KMS-11 (cell line): Measurements from ENCODE around the gene NXPE3.
A peak's percentile ranks its signal among the peaks of the same experiment; 100 is the strongest.

Source experiments
- H2AFZ ChIP-seq: fragments of 200-600 bp; sonication (generic); 2 replicates; pipeline ENCODE4 v1.6.1; 2016; ENCODE audit warnings: antibody characterized with exemption, mixed run types, low read depth
- H3K27ac ChIP-seq: fragments of 200-600 bp; sonication (generic); 2 replicates; pipeline ENCODE4 v1.6.1; 2016; ENCODE audit warnings: mild to moderate bottlenecking, mixed run types
- H3K27me3 ChIP-seq: fragments of 200-600 bp; sonication (generic); 2 replicates; pipeline ENCODE4 v1.6.1; 2017; ENCODE audit warnings: mild to moderate bottlenecking, low read depth, mixed run types, moderate library complexity; ENCODE audit not compliant: insufficient read depth
- H3K36me3 ChIP-seq: fragments of 200-600 bp; sonication (generic); 2 replicates; pipeline ENCODE4 v1.6.1; 2017; ENCODE audit warnings: mild to moderate bottlenecking, mixed run types; ENCODE audit not compliant: insufficient read depth
- H3K4me1 ChIP-seq: fragments of 200-600 bp; sonication (generic); 2 replicates; pipeline ENCODE4 v1.6.1; 2016; ENCODE audit warnings: mild to moderate bottlenecking, low read depth, mixed run types; ENCODE audit not compliant: poor library complexity, severe bottlenecking
- H3K4me2 ChIP-seq: fragments of 200-600 bp; sonication (generic); 2 replicates; pipeline ENCODE4 v1.7.0; 2016; ENCODE audit warnings: mild to moderate bottlenecking, mixed run types
- H3K4me3 ChIP-seq: fragments of 200-600 bp; sonication (generic); IDR thresholded peaks from 2 replicates; pipeline ENCODE4 v1.6.1; 2017; ENCODE audit warnings: low read depth, low read length, mixed read lengths; ENCODE audit not compliant: insufficient read depth
- H3K79me2 ChIP-seq: fragments of 200-600 bp; sonication (generic); 2 replicates; pipeline ENCODE4 v1.6.1; 2016; ENCODE audit warnings: low read depth, mixed run types; ENCODE audit not compliant: insufficient read depth
- H3K9ac ChIP-seq: fragments of 200-600 bp; sonication (generic); 2 replicates; pipeline ENCODE4 v1.6.1; 2016; ENCODE audit warnings: mild to moderate bottlenecking, mixed run types
- H4K20me1 ChIP-seq: fragments of 200-600 bp; sonication (generic); 2 replicates; pipeline ENCODE4 v1.6.1; 2016; ENCODE audit warnings: mild to moderate bottlenecking, mixed run types; ENCODE audit not compliant: insufficient read depth
- TF ChIP-seq, protein P1 (sequence below): fragments of 200-600 bp; sonication (generic); conservative IDR thresholded peaks from 2 replicates; pipeline ENCODE4 v1.6.1; 2017; ENCODE audit warnings: low read depth, mild to moderate bottlenecking, antibody characterized with exemption, low read length, moderate library complexity, mixed read lengths

The NXPE3 gene

GRCh38 chr3:101851072-101851770, 72.2 kb downstream of the NXPE3 start:
- no peak overlapping the region for H3K4me3 ChIP-seq

GRCh38 chr3:101851850-101852714, 73.1 kb downstream of the NXPE3 start:
- no peaks in the 10 kb centered on the region for H4K20me1 ChIP-seq
- H3K27ac ChIP-seq = no peak overlapping the region
- TF ChIP-seq, protein P1, sequence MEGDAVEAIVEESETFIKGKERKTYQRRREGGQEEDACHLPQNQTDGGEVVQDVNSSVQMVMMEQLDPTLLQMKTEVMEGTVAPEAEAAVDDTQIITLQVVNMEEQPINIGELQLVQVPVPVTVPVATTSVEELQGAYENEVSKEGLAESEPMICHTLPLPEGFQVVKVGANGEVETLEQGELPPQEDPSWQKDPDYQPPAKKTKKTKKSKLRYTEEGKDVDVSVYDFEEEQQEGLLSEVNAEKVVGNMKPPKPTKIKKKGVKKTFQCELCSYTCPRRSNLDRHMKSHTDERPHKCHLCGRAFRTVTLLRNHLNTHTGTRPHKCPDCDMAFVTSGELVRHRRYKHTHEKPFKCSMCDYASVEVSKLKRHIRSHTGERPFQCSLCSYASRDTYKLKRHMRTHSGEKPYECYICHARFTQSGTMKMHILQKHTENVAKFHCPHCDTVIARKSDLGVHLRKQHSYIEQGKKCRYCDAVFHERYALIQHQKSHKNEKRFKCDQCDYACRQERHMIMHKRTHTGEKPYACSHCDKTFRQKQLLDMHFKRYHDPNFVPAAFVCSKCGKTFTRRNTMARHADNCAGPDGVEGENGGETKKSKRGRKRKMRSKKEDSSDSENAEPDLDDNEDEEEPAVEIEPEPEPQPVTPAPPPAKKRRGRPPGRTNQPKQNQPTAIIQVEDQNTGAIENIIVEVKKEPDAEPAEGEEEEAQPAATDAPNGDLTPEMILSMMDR = no peak
- H3K4me3 ChIP-seq = no peak overlapping the region
- peaks cover 21% of the 10 kb centered on the region; the same call in 1 of the 2 replicates for H3K79me2 ChIP-seq
- peaks cover 36% of the 10 kb centered on the region for H3K4me1 ChIP-seq
- H3K4me2 ChIP-seq = peak overlapping the region; percentile 63
- H3K9ac ChIP-seq = no peak overlapping the region
- H2AFZ ChIP-seq = no peak overlapping the region
- no peaks in the 10 kb centered on the region for H3K27me3 ChIP-seq
- peaks cover 8% of the 10 kb centered on the region; the same call in 1 of the 2 replicates for H3K36me3 ChIP-seq

More at GRCh38 chr3:101851072-101851770, 72.2 kb downstream of the NXPE3 start:
- TF ChIP-seq, protein P1 = no peak
- H3K79me2 ChIP-seq = peaks cover 21% of the 10 kb centered on the region; the same call in 1 of the 2 replicates
- no peaks in the 10 kb centered on the region for H4K20me1 ChIP-seq
- peaks cover 8% of the 10 kb centered on the region; the same call in 1 of the 2 replicates for H3K36me3 ChIP-seq
- H3K4me2 ChIP-seq = peak overlapping the region; percentile 63
- H3K27me3 ChIP-seq = no peaks in the 10 kb centered on the region
- H3K4me1 ChIP-seq = peaks cover 36% of the 10 kb centered on the region
- no peak overlapping the region; the same call in 1 of the 2 replicates for H3K9ac ChIP-seq
- H3K27ac ChIP-seq = peak overlapping the region; percentile 72; the same call in 1 of the 2 replicates
- no peak overlapping the region for H2AFZ ChIP-seq

- Histone ChIP-seq H3K4me1 (peaks cover 36% of the 10 kb centered on the region), H3K4me2 (no peak overlapping the region), H3K36me3 (peaks cover 8% of the 10 kb centered on the region; the same call in 1 of the 2 replicates), H2AFZ (no peak overlapping the region), H3K9ac (no peak overlapping the region), H3K27me3 (no peaks in the 10 kb centered on the region), H3K27ac (no peak overlapping the region), H3K79me2 (peaks cover 21% of the 10 kb centered on the region; the same call in 1 of the 2 replicates), H4K20me1 (no peaks in the 10 kb centered on the region), H3K4me3 (no peak overlapping the region)
- TF ChIP-seq, protein P1 = no peak
Measured at GRCh38 chr3:101852983-101853840, 74.2 kb downstream of the NXPE3 start.

- H3K27me3 ChIP-seq = no peaks in the 10 kb centered on the region
- H3K36me3 ChIP-seq = peaks cover 8% of the 10 kb centered on the region; the same call in 1 of the 2 replicates
- no peak overlapping the region for H3K4me3 ChIP-seq
- H4K20me1 ChIP-seq = no peaks in the 10 kb centered on the region
- TF ChIP-seq, protein P1 = no peak
- H3K9ac ChIP-seq = no peak overlapping the region
- peak overlapping the region; percentile 11; the same call in 1 of the 2 replicates for H3K4me2 ChIP-seq
- no peak overlapping the region for H2AFZ ChIP-seq
- H3K4me1 ChIP-seq = peaks cover 31% of the 10 kb centered on the region
- H3K79me2 ChIP-seq = peaks cover 21% of the 10 kb centered on the region; the same call in 1 of the 2 replicates
- H3K27ac ChIP-seq = no peak overlapping the region
Measured at GRCh38 chr3:101853982-101854381, 75.0 kb downstream of the NXPE3 start.
